GM18502 (cell line): ENCODE measurements around the gene JUN.

ENCODE experiments used
- ATAC-seq: cut with Tn5 transposase; IDR thresholded peaks from one replicate; pipeline ENCODE4 v1.9.1; 2021; ENCODE audit warnings: mild to moderate bottlenecking; ENCODE audit not compliant: unreplicated experiment, poor library complexity

Gene JUN

GRCh38 chr1:58783993-58784757 lies at the start of gene JUN:
Gene JUN (minus strand): TSS chr1:58784047. CDS start chr1:58783070, 977 bp downstream.
- ATAC-seq, result peak; percentile 85

GRCh38 chr1:58833166-58833565 lies 49.3 kb upstream of the JUN start:
- ATAC-seq, result no peak

- ATAC-seq, result no peak
Measured at GRCh38 chr1:58830291-58830690, 46.4 kb upstream of the JUN start.

GRCh38 chr1:58829866-58830265 lies 46.0 kb upstream of the JUN start:
- no peak for ATAC-seq

- no peak for ATAC-seq
Measured at GRCh38 chr1:58827298-58827697, 43.5 kb upstream of the JUN start.

GRCh38 chr1:58824753-58825389 lies 41.0 kb upstream of the JUN start:
- ATAC-seq, result no peak

- no peak for ATAC-seq
Measured at GRCh38 chr1:58823481-58824010, 39.7 kb upstream of the JUN start.

- ATAC-seq, result no peak
Measured at GRCh38 chr1:58821309-58821708, 37.5 kb upstream of the JUN start.

GRCh38 chr1:58818976-58819375 lies 35.1 kb upstream of the JUN start:
- no peak for ATAC-seq

- ATAC-seq, result no peak
Measured at GRCh38 chr1:58818075-58818474, 34.2 kb upstream of the JUN start.

- no peak for ATAC-seq
Measured at GRCh38 chr1:58816747-58817221, 32.9 kb upstream of the JUN start.

- peak; percentile 89 for ATAC-seq
Measured at GRCh38 chr1:58816072-58816746, 32.4 kb upstream of the JUN start.

- peak; percentile 29 for ATAC-seq
Measured at GRCh38 chr1:58815686-58816071, 31.8 kb upstream of the JUN start.

GRCh38 chr1:58815069-58815685 lies 31.3 kb upstream of the JUN start:
- ATAC-seq, result peak; percentile 56

- no peak for ATAC-seq
Measured at GRCh38 chr1:58814251-58815068, 30.6 kb upstream of the JUN start.

GRCh38 chr1:58813801-58814200 lies 30.0 kb upstream of the JUN start:
- no peak for ATAC-seq

GRCh38 chr1:58813361-58813760 lies 29.5 kb upstream of the JUN start:
- no peak for ATAC-seq

- ATAC-seq, result no peak
Measured at GRCh38 chr1:58812926-58813325, 29.1 kb upstream of the JUN start.

- ATAC-seq, result no peak
Measured at GRCh38 chr1:58812468-58812867, 28.6 kb upstream of the JUN start.

GRCh38 chr1:58811303-58811702 lies 27.5 kb upstream of the JUN start:
- ATAC-seq, result no peak
